Uterus (tissue), 4 donors: ENCODE measurements around the gene SMTN. TPM values are rescaled to one million over a fixed set of nuclear protein-coding genes. Genes with fewer than 3 reads are reported as not detected.

Source experiments
- DNase-seq, 2 donors: peaks; one replicate each; pipeline ENCODE4 v3.0.0-alpha.2; 2019 to 2020
- H3K27ac ChIP-seq, 2 donors: fragments of 200-600 bp; sonication (generic); 1 replicate in 1 of 2; 2 replicates in 1 of 2; pipeline ENCODE4 v1.5.1; 2016 to 2018
- H3K27me3 ChIP-seq, 2 donors: fragments of 200-600 bp; sonication (generic); one replicate each; pipeline ENCODE4 v1.5.1; 2018 to 2019; ENCODE audit warnings: control low read depth in 1 of 2
- H3K36me3 ChIP-seq, 2 donors: fragments of 200-600 bp; sonication (generic); one replicate each; pipeline ENCODE4 v1.5.1; 2019; ENCODE audit warnings: control low read depth in 1 of 2
- H3K4me1 ChIP-seq, 2 donors: fragments of 200-600 bp; sonication (generic); one replicate each; pipeline ENCODE4 v1.5.1; 2018 to 2019; ENCODE audit warnings: control low read depth in 1 of 2
- H3K4me3 ChIP-seq, 2 donors: fragments of 200-600 bp; sonication (generic); 1 replicate in 1 of 2; 2 replicates in 1 of 2; pipeline ENCODE4 v1.5.1; 2018 to 2019; ENCODE audit warnings: mild to moderate bottlenecking in 1 of 2
- H3K9me3 ChIP-seq, 2 donors: fragments of 200-600 bp; sonication (generic); one replicate each; pipeline ENCODE4 v1.5.1; 2019; ENCODE audit warnings: control low read depth in 1 of 2
- POLR2A ChIP-seq, 2 donors: fragments of 450-650 bp; IDR thresholded peaks; one replicate each; pipeline ENCODE4 v1.6.1; 2016; ENCODE audit warnings: antibody characterized with exemption in 2 of 2, mild to moderate bottlenecking in 1 of 2, moderate library complexity in 1 of 2
- intact Hi-C: fragments of 100-400 bp; cut with DNase I; formaldehyde crosslinking; loops from one replicate; pipeline ENCODE4 v1.15.1; 2023; ENCODE audit warnings: low total_unique reads
- total RNA-seq, 4 donors: library from RNA; depleted of rRNA in 3 of 4; stranded (reverse); fragments of >200 nt in 3 of 4; gene quantifications; one replicate each; pipeline versions ENCODE4 v1.1.0 to v1.2.4, GENCODE V29; 2014 to 2023
- TF ChIP-seq, protein P1 (sequence below), 4 experiments: fragments of 200-600 bp in 2 of 4; fragments of 450-650 bp in 2 of 4; sonication (generic) in 2 of 4; IDR thresholded peaks; one replicate each; pipeline ENCODE4 v1.5.1; 2016 to 2019; ENCODE audit warnings: antibody characterized with exemption in 4 of 4, mild to moderate bottlenecking in 2 of 4, moderate library complexity in 1 of 4
- donor health status: DM: yes; HTN: yes; CAD: no.

SMTN gene
- total RNA-seq, 4 donors from 2014 or later = 182 to 647 (median 274) TPM

DNA sequence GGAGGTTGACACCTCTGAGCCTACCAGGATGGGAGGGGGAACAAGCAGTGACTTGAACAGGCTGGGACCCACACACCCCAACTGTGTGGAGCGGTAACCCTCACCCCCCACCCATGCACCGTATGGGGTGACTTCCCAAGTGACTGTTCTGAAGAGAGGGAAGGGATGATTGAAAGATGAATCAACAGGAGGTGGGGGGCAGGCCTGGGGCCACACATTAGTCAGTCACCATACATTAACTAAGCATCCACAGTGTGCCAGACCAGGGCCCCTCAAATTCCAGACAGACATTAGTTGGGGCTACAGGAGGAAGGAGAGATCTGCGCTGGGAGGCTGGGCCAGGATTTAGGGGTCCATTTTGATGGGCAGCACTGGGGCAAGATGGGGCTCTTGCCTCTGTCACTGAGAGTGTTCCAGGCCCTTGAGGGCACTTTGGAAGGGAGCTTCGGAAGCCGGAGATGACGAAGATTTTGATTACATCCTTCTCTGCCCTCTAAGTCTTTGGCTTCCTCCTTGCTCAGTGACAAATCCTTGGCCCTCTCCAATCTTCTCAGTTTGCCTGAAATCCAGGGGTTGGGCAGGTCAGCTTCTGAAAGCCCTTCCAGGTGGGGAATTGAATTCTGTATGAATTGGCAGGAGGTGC lies 966 bp downstream of the SMTN start:
- Histone ChIP-seq H3K36me3 (no peaks in the 10 kb centered on the region), H3K27ac (peak overlapping the region; percentile 96 to 98), H3K9me3 (no peaks in the 10 kb centered on the region), H3K27me3 (no peaks in the 10 kb centered on the region), H3K4me1 (peaks cover 0 to 4% of the 10 kb centered on the region in 2 donors), H3K4me3 (peak overlapping the region; percentile 85 to 98)
- TF ChIP-seq, protein P1, sequence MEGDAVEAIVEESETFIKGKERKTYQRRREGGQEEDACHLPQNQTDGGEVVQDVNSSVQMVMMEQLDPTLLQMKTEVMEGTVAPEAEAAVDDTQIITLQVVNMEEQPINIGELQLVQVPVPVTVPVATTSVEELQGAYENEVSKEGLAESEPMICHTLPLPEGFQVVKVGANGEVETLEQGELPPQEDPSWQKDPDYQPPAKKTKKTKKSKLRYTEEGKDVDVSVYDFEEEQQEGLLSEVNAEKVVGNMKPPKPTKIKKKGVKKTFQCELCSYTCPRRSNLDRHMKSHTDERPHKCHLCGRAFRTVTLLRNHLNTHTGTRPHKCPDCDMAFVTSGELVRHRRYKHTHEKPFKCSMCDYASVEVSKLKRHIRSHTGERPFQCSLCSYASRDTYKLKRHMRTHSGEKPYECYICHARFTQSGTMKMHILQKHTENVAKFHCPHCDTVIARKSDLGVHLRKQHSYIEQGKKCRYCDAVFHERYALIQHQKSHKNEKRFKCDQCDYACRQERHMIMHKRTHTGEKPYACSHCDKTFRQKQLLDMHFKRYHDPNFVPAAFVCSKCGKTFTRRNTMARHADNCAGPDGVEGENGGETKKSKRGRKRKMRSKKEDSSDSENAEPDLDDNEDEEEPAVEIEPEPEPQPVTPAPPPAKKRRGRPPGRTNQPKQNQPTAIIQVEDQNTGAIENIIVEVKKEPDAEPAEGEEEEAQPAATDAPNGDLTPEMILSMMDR (IDR thresholded peaks at IDR 0.05) = no peak
- no peak for TF ChIP-seq POLR2A (IDR thresholded peaks at IDR 0.05)
- peak in 1 of 2 donors; percentile 44 for DNase-seq
- intact Hi-C loops = loop anchor here (5.0 kb wide), 1 partner anchor 45 kb away; no protein-coding TSS in a partner anchor

DNA sequence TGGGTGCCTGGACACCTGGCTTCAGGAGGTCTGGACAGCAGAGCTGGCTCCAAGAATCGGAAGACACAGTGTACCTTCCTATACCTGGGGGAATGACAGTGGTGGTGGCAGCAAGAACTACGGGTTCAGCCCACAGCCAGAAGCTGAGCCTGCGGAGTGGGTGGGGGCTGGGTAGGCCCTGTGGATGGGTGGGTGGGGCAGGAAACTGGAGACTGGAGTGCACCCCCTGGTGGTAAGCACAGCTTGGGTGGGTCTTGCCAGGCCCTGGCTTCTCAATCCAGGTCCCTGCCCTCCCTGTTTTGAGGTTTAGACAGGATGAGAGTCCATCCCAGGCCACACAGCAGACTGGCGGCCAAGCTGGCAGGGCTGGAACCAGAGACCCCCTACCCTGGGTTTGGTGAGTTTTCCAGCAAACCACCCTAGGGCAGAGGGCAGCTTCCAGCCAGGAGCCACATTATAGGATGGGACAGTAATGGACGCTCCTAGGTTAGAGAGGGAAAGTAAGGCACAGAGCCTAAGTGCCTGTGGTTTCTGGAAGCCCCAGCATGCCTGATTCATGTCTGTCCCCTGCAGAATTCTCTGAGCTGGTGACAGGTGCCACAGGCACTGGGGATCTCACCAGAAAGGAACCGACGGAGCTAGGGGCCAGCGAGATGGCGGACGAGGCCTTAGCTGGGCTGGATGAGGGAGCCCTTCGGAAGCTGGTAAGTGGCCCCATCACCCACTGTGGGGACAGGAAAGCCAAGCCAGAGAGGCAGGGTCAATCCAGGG lies 1.7 kb downstream of the SMTN start:
- intact Hi-C loops = loop anchor here (5.0 kb wide), 1 partner anchor 45 kb away; no protein-coding TSS in a partner anchor

DNA sequence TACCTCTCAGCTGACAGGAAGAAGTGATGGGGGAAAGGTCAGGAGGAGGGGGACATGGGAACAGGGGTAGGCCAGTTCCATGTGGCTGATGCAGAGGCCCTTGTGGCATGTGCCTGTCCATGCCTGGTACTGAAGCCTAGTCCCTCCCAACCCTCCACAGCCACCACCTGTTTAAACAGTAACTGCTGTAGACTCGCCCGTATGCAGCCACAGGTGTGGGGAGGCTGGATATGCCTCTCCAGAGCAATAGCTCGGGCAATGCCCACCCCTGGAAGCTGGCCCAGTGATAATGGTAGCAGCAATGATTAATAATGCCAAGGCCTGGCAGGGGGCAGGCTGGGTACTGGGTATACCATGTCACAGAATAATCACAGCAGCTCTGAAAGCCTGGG lies 2.3 kb downstream of the SMTN start:
- H3K27me3 ChIP-seq = no peaks in the 10 kb centered on the region
- peak overlapping the region; percentile 85 to 98 for H3K4me3 ChIP-seq
- TF ChIP-seq, protein P1 (IDR thresholded peaks at IDR 0.05) = no peak
- TF ChIP-seq POLR2A (IDR thresholded peaks at IDR 0.05) = no peak
- H3K4me1 ChIP-seq = peaks cover 0 to 4% of the 10 kb centered on the region in 2 donors
- peak overlapping the region; percentile 96 to 98 for H3K27ac ChIP-seq
- no peaks in the 10 kb centered on the region for H3K36me3 ChIP-seq
- H3K9me3 ChIP-seq = no peaks in the 10 kb centered on the region
- intact Hi-C loops = loop anchor here (5.0 kb wide), 1 partner anchor 46 kb away; no protein-coding TSS in a partner anchor
- DNase-seq = peak in 1 of 2 donors; percentile 50

More for the DNA sequence above, 1.7 kb downstream of the SMTN start:
- DNase-seq = peak; percentile 81 to 89
- TF ChIP-seq POLR2A (IDR thresholded peaks at IDR 0.05) = peak in 1 of 2 donors; percentile 35
- TF ChIP-seq, protein P1 (IDR thresholded peaks at IDR 0.05) = peak; percentile 68 to 89 (median 71)
- no peaks in the 10 kb centered on the region for H3K9me3 ChIP-seq
- peaks cover 0 to 4% of the 10 kb centered on the region in 2 donors for H3K4me1 ChIP-seq
- H3K27me3 ChIP-seq = no peaks in the 10 kb centered on the region
- H3K36me3 ChIP-seq = no peaks in the 10 kb centered on the region
- H3K4me3 ChIP-seq = peak overlapping the region; percentile 85 to 98
- H3K27ac ChIP-seq = peak overlapping the region; percentile 96 to 98

DNA sequence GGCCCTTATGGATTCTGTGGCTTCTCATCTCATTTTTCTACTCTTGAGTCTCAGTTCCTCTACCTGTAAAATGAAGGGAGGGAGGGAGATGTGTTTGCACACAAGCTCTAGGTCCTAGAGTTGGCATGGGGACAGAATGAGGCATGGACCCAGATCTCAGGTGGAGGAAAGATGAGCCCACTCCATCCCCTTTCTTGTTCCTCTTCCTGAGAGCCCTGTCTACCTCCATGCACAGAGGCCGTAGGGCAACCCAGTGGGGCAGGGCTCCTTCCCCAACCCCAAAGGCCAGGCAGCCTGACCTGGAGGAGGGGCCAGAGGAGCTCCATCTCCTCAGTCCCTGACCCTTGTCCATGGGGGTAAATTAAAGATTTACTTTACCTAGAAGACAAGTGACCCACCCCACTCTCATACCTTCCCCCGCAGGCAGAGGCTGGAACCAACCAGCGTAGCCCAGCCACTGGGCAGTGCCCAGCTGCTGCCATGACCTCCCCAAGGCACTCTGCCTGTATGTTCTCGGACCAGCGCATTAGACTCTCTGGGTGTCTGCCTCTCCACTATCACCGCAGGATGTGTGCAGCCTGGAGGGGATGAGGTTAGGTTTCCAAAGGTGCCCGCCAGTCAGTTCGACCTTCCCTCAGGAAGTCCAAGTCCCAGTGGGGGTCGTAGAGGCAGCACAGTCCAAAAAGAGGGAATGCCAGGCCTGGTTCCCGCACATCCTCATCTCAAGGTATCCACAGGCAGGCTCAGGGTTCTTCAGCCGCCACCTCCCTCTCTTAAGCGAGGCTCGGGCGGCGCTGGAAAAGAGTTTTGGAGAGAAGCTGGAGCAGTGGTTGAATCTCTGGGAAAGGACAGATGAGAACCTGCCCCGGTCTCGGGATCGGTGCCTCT lies 3.0 kb downstream of the SMTN start:
- Histone ChIP-seq H3K9me3 (no peaks in the 10 kb centered on the region), H3K36me3 (no peaks in the 10 kb centered on the region), H3K27ac (peak overlapping the region; percentile 96 to 98), H3K27me3 (no peaks in the 10 kb centered on the region), H3K4me1 (peaks cover 0 to 4% of the 10 kb centered on the region in 2 donors), H3K4me3 (peak overlapping the region; percentile 85 to 98)
- intact Hi-C loops = loop anchor here (2.0 to 5.0 kb wide), 2 partner anchors 47 to 135 kb away; no protein-coding TSS in a partner anchor
- no peak for TF ChIP-seq POLR2A (IDR thresholded peaks at IDR 0.05)
- TF ChIP-seq, protein P1 (IDR thresholded peaks at IDR 0.05) = no peak
- no peak for DNase-seq
